Lower lobe of right lung (tissue), 2 donors: ENCODE measurements around the gene MFNG. TPM values are rescaled to one million over a fixed set of nuclear protein-coding genes. Genes with fewer than 3 reads are reported as not detected.

Experiments used
- ATAC-seq, 2 donors: fragments of 200-7000 bp; cut with Tn5 transposase; one replicate each; pipeline ENCODE4 v1.9.1; 2020 to 2022; ENCODE audit warnings: mild to moderate bottlenecking in 2 of 2, moderate library complexity in 2 of 2
- DNase-seq: peaks from one replicate; pipeline ENCODE4 v3.0.0-alpha.2; 2020
- H3K27ac ChIP-seq: fragments of 200-600 bp; one replicate; pipeline ENCODE4 v1.8.0; 2022
- H3K27me3 ChIP-seq: fragments of 200-600 bp; one replicate; pipeline ENCODE4 v1.8.0; 2022; ENCODE audit warnings: low read depth
- H3K36me3 ChIP-seq: fragments of 200-600 bp; one replicate; pipeline ENCODE4 v1.8.0; 2022; ENCODE audit warnings: mild to moderate bottlenecking
- H3K4me1 ChIP-seq: fragments of 200-600 bp; one replicate; pipeline ENCODE4 v1.8.0; 2022
- H3K4me3 ChIP-seq: fragments of 200-600 bp; one replicate; pipeline ENCODE4 v1.8.0; 2022; ENCODE audit warnings: mild to moderate bottlenecking
- H3K9me3 ChIP-seq: fragments of 200-600 bp; one replicate; pipeline ENCODE4 v1.8.0; 2022
- CTCF ChIP-seq: fragments of 200-600 bp; IDR thresholded peaks from one replicate; pipeline ENCODE4 v1.8.0; 2022; ENCODE audit warnings: antibody characterized with exemption, mild to moderate bottlenecking
- intact Hi-C: fragments of 100-400 bp; cut with DNase I; formaldehyde crosslinking; loops from one replicate; pipeline ENCODE4 v1.11.0; 2022
- total RNA-seq: library from RNA; stranded (reverse); fragmentation: NEBNext Ultra II Directional; extraction: Animal tissue kit (Norgen Biotek cat#: 25700); gene quantifications from one replicate; pipeline ENCODE4 v1.2.1, GENCODE V29; 2021
- donor health status: DM: no; HTN: yes; CAD: no; lungs with severe emphysema.

MFNG gene
- total RNA-seq, 1 donor from 2014 or later = 71.0 TPM

- Histone ChIP-seq H3K4me1 (no peaks in the 10 kb centered on the region), H3K27me3 (peaks cover 29% of the 10 kb centered on the region), H3K9me3 (no peaks in the 10 kb centered on the region), H3K36me3 (no peaks in the 10 kb centered on the region), H3K4me3 (no peak overlapping the region), H3K27ac (no peak overlapping the region)
- ATAC-seq (no peak), DNase-seq (no peak)
- intact Hi-C loops = no loop called here
- no peak for TF ChIP-seq CTCF
Measured at GRCh38 chr22:37435970-37436603, 50.1 kb downstream of the MFNG start.

GRCh38 chr22:37433786-37434185 lies 52.4 kb downstream of the MFNG start:
- DNase-seq = no peak
- no peaks in the 10 kb centered on the region for H3K36me3 ChIP-seq
- H3K9me3 ChIP-seq = no peaks in the 10 kb centered on the region
- ATAC-seq = no peak
- no peak overlapping the region for H3K27ac ChIP-seq
- H3K27me3 ChIP-seq = peaks cover 48% of the 10 kb centered on the region
- no peaks in the 10 kb centered on the region for H3K4me1 ChIP-seq
- intact Hi-C loops = no loop called here
- TF ChIP-seq CTCF = no peak
- H3K4me3 ChIP-seq = no peak overlapping the region

- no peak for ATAC-seq
- H3K9me3 ChIP-seq = no peaks in the 10 kb centered on the region
- peaks cover 59% of the 10 kb centered on the region for H3K27me3 ChIP-seq
- DNase-seq = no peak
- no peak overlapping the region for H3K27ac ChIP-seq
- intact Hi-C loops = no loop called here
- H3K36me3 ChIP-seq = no peaks in the 10 kb centered on the region
- no peak for TF ChIP-seq CTCF
- peaks cover 5% of the 10 kb centered on the region for H3K4me1 ChIP-seq
- H3K4me3 ChIP-seq = no peak overlapping the region
Measured at GRCh38 chr22:37432708-37433054, 53.5 kb downstream of the MFNG start.

- no peak overlapping the region for H3K4me3 ChIP-seq
- no peak for TF ChIP-seq CTCF
- H3K27ac ChIP-seq = no peak overlapping the region
- intact Hi-C loops = no loop called here
- no peak for ATAC-seq
- no peaks in the 10 kb centered on the region for H3K36me3 ChIP-seq
- H3K27me3 ChIP-seq = peaks cover 65% of the 10 kb centered on the region
- no peaks in the 10 kb centered on the region for H3K9me3 ChIP-seq
- no peak for DNase-seq
- H3K4me1 ChIP-seq = peaks cover 7% of the 10 kb centered on the region
Measured at GRCh38 chr22:37431801-37432707, 54.1 kb downstream of the MFNG start.

- DNase-seq (no peak), ATAC-seq (no peak)
- Histone ChIP-seq H3K36me3 (no peaks in the 10 kb centered on the region), H3K9me3 (no peaks in the 10 kb centered on the region), H3K27me3 (peaks cover 71% of the 10 kb centered on the region), H3K4me1 (peaks cover 12% of the 10 kb centered on the region), H3K27ac (no peak overlapping the region), H3K4me3 (no peak overlapping the region)
- TF ChIP-seq CTCF = no peak
- intact Hi-C loops = no loop called here
Measured at GRCh38 chr22:37431366-37431765, 54.8 kb downstream of the MFNG start.
